SK-N-SH (cell line): ENCODE results near the gene SERP2.

Experiments used
- CTCF ChIP-seq: fragments of 200-600 bp; sonication (generic); IDR thresholded peaks from 2 replicates; pipeline ENCODE4 v1.6.1; 2017; ENCODE audit warnings: antibody characterized with exemption, mild to moderate bottlenecking, moderate library complexity
- EP300 ChIP-seq, 2 experiments: IDR thresholded peaks; 2 replicates each; pipeline versions ENCODE4 v1.4.0 to v1.6.1; 2012; ENCODE audit warnings: borderline replicate concordance in 1 of 2, low read depth in 1 of 2, low read length in 1 of 2
- IRF3 ChIP-seq: fragments of 150-350 bp; IDR thresholded peaks from 2 replicates; pipeline ENCODE4 v1.6.1; 2016; ENCODE audit warnings: mild to moderate bottlenecking, low read depth, low read length
- POLR2AphosphoS5 ChIP-seq: IDR thresholded peaks from 2 replicates; pipeline ENCODE4 v1.6.1; 2012; ENCODE audit warnings: low read depth, low read length
- RAD21 ChIP-seq: IDR thresholded peaks from 2 replicates; pipeline ENCODE4 v1.6.1; 2012; ENCODE audit warnings: mild to moderate bottlenecking, low read length
- RFX5 ChIP-seq: IDR thresholded peaks from 2 replicates; pipeline ENCODE4 v1.6.1; 2012; ENCODE audit warnings: mild to moderate bottlenecking, improper control_type of control experiment, low read length
- YY1 ChIP-seq: IDR thresholded peaks from 2 replicates; pipeline ENCODE4 v1.4.0; 2012; ENCODE audit warnings: low read depth, mild to moderate bottlenecking

- TF ChIP-seq POLR2AphosphoS5 = no peak
- no peak for TF ChIP-seq CTCF
- TF ChIP-seq RFX5 = no peak
- no peak for TF ChIP-seq EP300 (IDR thresholded peaks at IDR 0.05; ENCODE audit: borderline replicate concordance in 1 of 2, low read depth in 1 of 2, low read length in 1 of 2)
- TF ChIP-seq YY1 = no peak
- TF ChIP-seq RAD21 = no peak
- no peak for TF ChIP-seq IRF3
These were observed 7.7 kb upstream of the SERP2 start for GRCh38 chr13:44365899-44366298.
